ENCODE data around the gene USP6NL.

- no peak for TF ChIP-seq EZH2 (IDR thresholded peaks at IDR 0.05; ENCODE audit: borderline replicate concordance, low read depth, low read length, poor library complexity, severe bottlenecking)
- TF ChIP-seq, protein P1, sequence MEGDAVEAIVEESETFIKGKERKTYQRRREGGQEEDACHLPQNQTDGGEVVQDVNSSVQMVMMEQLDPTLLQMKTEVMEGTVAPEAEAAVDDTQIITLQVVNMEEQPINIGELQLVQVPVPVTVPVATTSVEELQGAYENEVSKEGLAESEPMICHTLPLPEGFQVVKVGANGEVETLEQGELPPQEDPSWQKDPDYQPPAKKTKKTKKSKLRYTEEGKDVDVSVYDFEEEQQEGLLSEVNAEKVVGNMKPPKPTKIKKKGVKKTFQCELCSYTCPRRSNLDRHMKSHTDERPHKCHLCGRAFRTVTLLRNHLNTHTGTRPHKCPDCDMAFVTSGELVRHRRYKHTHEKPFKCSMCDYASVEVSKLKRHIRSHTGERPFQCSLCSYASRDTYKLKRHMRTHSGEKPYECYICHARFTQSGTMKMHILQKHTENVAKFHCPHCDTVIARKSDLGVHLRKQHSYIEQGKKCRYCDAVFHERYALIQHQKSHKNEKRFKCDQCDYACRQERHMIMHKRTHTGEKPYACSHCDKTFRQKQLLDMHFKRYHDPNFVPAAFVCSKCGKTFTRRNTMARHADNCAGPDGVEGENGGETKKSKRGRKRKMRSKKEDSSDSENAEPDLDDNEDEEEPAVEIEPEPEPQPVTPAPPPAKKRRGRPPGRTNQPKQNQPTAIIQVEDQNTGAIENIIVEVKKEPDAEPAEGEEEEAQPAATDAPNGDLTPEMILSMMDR (conservative IDR thresholded peaks at IDR 0.05; ENCODE audit: low read depth, low read length): no peak
Observed at GRCh38 chr10:11446133-11446532, 165.3 kb downstream of the USP6NL start.

Measured in A673 (cell line).